Measurements from ENCODE around the gene CDC14B. TPM values are rescaled to one million over a fixed set of nuclear protein-coding genes. Genes with fewer than 3 reads are reported as not detected.

The CDC14B gene
- total and polyA plus RNA-seq, 2 donors (not counting 1 experiment from before 2014, with no cell fraction given) = 2.8 to 8.5 TPM

GRCh38 chr9:96603305-96604003 is 16.2 kb downstream of the CDC14B start:
- H3K4me1 ChIP-seq (ENCODE audit: control insufficient read depth in 2 of 2, insufficient read depth in 2 of 2, low read length in 2 of 2) = no peaks in the 10 kb centered on the region
- H3K9me3 ChIP-seq (ENCODE audit: control extremely low read depth in 1 of 3, control insufficient read depth in 2 of 3, insufficient read depth in 1 of 3, low read length in 2 of 3) = no peaks in the 10 kb centered on the region
- H3K4me2 ChIP-seq (replicated peaks; ENCODE audit: low read depth, low read length, poor library complexity, severe bottlenecking) = no peak overlapping the region
- no peak overlapping the region for H3K4me3 ChIP-seq (ENCODE audit: control extremely low read depth in 1 of 5, extremely low read depth in 1 of 5, insufficient read depth in 1 of 5, low read depth in 2 of 5, low read length in 4 of 5)
- no peak overlapping the region for H3K27ac Mint-ChIP-seq
- H3K79me2 ChIP-seq (ENCODE audit: control insufficient read depth, insufficient read depth, low read length) = no peaks in the 10 kb centered on the region
- intact Hi-C loops (cut with micrococcal nuclease) = no loop called here
- H4K20me1 ChIP-seq (ENCODE audit: control insufficient read depth, insufficient read depth, low read length, poor library complexity, severe bottlenecking) = no peaks in the 10 kb centered on the region
- TF ChIP-seq CTCF (IDR thresholded peaks at IDR 0.05) (no peak), EZH2 (IDR thresholded peaks at IDR 0.05; ENCODE audit: borderline replicate concordance, insufficient read depth, low read depth, low read length, poor library complexity, severe bottlenecking) (no peak)
- H3K9me3 Mint-ChIP-seq (ENCODE audit: insufficient read depth) = no peaks in the 10 kb centered on the region
- H3K4me3 Mint-ChIP-seq = no peak overlapping the region
- no peaks in the 10 kb centered on the region for H3K4me1 Mint-ChIP-seq
- H3K9ac ChIP-seq (ENCODE audit: low read length) = no peak overlapping the region
- CTCF ChIA-PET = interaction anchor here (0.9 kb wide), 1 partner anchor 43 kb away, joined by 3 read pairs; no protein-coding TSS in a partner anchor
- peaks cover 9% of the 10 kb centered on the region for H3K27me3 Mint-ChIP-seq
- DNase-seq = no peak
- no peaks in the 10 kb centered on the region for H3K27me3 ChIP-seq (replicated peaks in 1 of 4; ENCODE audit: control extremely low read depth in 1 of 4, control insufficient read depth in 3 of 4, insufficient read depth in 4 of 4, low read length in 3 of 4)
- POLR2A ChIA-PET = no interaction called here
- ATAC-seq (ENCODE audit: low read depth) = no peak
- no peak overlapping the region for H2AFZ ChIP-seq (ENCODE audit: insufficient read depth, low read depth, low read length, poor library complexity, severe bottlenecking)
- no peaks in the 10 kb centered on the region for H3K36me3 ChIP-seq (replicated peaks in 1 of 2; ENCODE audit: control extremely low read depth in 1 of 2, control insufficient read depth in 1 of 2, extremely low read depth in 1 of 2, insufficient read depth in 2 of 2, low read length in 1 of 2)
- no peak overlapping the region for H3K27ac ChIP-seq (ENCODE audit: low read length in 2 of 2)
- 91% methylated on average over 7 of the region's 8 CpGs for WGBS (ENCODE audit: insufficient coverage)

GRCh38 chr9:96599298-96599697 is 20.3 kb downstream of the CDC14B start:
- no peak overlapping the region for H3K4me2 ChIP-seq (replicated peaks; ENCODE audit: low read depth, low read length, poor library complexity, severe bottlenecking)
- H3K4me3 Mint-ChIP-seq = no peak overlapping the region
- no peak overlapping the region for H2AFZ ChIP-seq (ENCODE audit: insufficient read depth, low read depth, low read length, poor library complexity, severe bottlenecking)
- no peaks in the 10 kb centered on the region for H3K79me2 ChIP-seq (ENCODE audit: control insufficient read depth, insufficient read depth, low read length)
- H3K27ac Mint-ChIP-seq = no peak overlapping the region
- peaks cover 9% of the 10 kb centered on the region for H3K27me3 Mint-ChIP-seq
- intact Hi-C loops (cut with micrococcal nuclease) = no loop called here
- no peaks in the 10 kb centered on the region for H3K4me1 ChIP-seq (ENCODE audit: control insufficient read depth in 2 of 2, insufficient read depth in 2 of 2, low read length in 2 of 2)
- H3K27ac ChIP-seq (ENCODE audit: low read length in 2 of 2) = no peak overlapping the region
- no peak for TF ChIP-seq EZH2 (IDR thresholded peaks at IDR 0.05; ENCODE audit: borderline replicate concordance, insufficient read depth, low read depth, low read length, poor library complexity, severe bottlenecking)
- TF ChIP-seq CTCF (IDR thresholded peaks at IDR 0.05) = no peak
- H4K20me1 ChIP-seq (ENCODE audit: control insufficient read depth, insufficient read depth, low read length, poor library complexity, severe bottlenecking) = no peaks in the 10 kb centered on the region
- H3K4me1 Mint-ChIP-seq = no peaks in the 10 kb centered on the region
- no peak overlapping the region for H3K9ac ChIP-seq (ENCODE audit: low read length)
- CTCF ChIA-PET = no interaction called here
- 100% methylated on average over 1 of the region's 5 CpGs for WGBS (ENCODE audit: insufficient coverage)
- POLR2A ChIA-PET = no interaction called here
- H3K9me3 Mint-ChIP-seq (ENCODE audit: insufficient read depth) = no peaks in the 10 kb centered on the region
- ATAC-seq (ENCODE audit: low read depth) (no peak), DNase-seq (no peak)
- peaks cover 0 to 3% (median 0%) of the 10 kb centered on the region in 3 donors for H3K9me3 ChIP-seq (ENCODE audit: control extremely low read depth in 1 of 3, control insufficient read depth in 2 of 3, insufficient read depth in 1 of 3, low read length in 2 of 3)
- H3K36me3 ChIP-seq (replicated peaks in 1 of 2; ENCODE audit: control extremely low read depth in 1 of 2, control insufficient read depth in 1 of 2, extremely low read depth in 1 of 2, insufficient read depth in 2 of 2, low read length in 1 of 2) = no peaks in the 10 kb centered on the region
- no peak overlapping the region for H3K4me3 ChIP-seq (ENCODE audit: control extremely low read depth in 1 of 5, extremely low read depth in 1 of 5, insufficient read depth in 1 of 5, low read depth in 2 of 5, low read length in 4 of 5)
- no peaks in the 10 kb centered on the region for H3K27me3 ChIP-seq (replicated peaks in 1 of 4; ENCODE audit: control extremely low read depth in 1 of 4, control insufficient read depth in 3 of 4, insufficient read depth in 4 of 4, low read length in 3 of 4)

Measured in B cell (primary cell).